ENCODE data around the gene EGLN2. TPM values are rescaled to one million over a fixed set of nuclear protein-coding genes. Genes with fewer than 3 reads are reported as not detected.
A peak's percentile ranks its signal among the peaks of the same experiment; 100 is the strongest.

Gene EGLN2
- total and polyA plus RNA-seq, 2 of the 4 experiments (the other 2 are of a cell fraction): 54.1 to 60.2 TPM

DNA sequence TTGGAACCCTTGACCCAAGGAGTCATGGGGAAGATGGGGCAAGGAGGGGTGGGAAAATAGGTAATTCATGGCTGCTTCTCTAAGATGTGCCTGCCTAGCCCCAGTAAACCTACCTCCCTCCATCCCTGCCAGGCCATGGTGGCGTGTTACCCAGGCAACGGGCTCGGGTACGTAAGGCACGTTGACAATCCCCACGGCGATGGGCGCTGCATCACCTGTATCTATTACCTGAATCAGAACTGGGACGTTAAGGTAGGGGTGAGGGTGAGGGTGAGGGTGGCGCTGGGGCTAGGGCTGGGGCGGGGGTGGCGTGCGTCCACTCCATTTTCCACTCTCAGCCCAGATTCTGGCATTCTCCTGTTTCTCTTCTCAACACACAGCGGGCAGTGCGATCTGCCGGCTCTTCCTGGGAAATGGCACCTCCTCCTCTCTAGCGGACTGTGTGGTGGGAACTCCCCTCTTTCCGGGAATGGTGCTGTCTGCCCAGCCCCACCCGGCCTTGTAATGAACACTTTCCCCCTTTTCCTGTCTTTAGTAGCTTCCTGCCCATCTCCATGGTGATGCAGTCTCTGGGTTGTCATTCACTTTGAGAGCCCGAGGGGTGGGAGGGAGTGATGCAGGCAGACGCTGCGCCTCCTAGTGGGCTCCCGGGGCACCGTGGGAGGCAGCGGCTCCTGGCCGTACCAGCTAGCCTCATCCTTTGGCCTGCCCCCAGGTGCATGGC is 7.6 kb downstream of the EGLN2 start:
- no TSS peak for BruUV-seq (replicated peaks)
- no peak overlapping the region for H3K4me3 ChIP-seq (ENCODE audit: insufficient read depth, low read depth, low read length)
- H3K4me1 ChIP-seq (ENCODE audit: control insufficient read depth, insufficient read depth, low read length): peaks cover 28% of the 10 kb centered on the region
- no peak overlapping the region for H2BK20ac ChIP-seq (ENCODE audit: low read depth, low read length)
- ChIA-PET CTCF (interaction anchor here (0.8 to 1.5 kb wide), 6 partner anchors 8 to 73 kb away, joined by 3 to 5 read pairs (median 3); partner anchors contain the start of gene EGLN2), POLR2A (ENCODE audit: unreplicated experiment) (interaction anchor here (0.6 kb wide), 1 partner anchor 52 kb away, joined by 4 read pairs; no protein-coding TSS in a partner anchor)
- in situ Hi-C loops (cut with MboI; ENCODE audit: low sequenced_read_pairs): loop anchor here (5.0 kb wide), 1 partner anchor 144 kb away; no protein-coding TSS in a partner anchor
- H4K8ac ChIP-seq (ENCODE audit: low read depth in 2 of 2, low read length in 2 of 2): peak overlapping the region in 1 of 2 experiments; percentile 1; a peak in 1 of 4 replicates
- H3K9me1 ChIP-seq (ENCODE audit: insufficient read depth, low read length): peaks cover 30% of the 10 kb centered on the region
- H2AFZ ChIP-seq (replicated peaks; ENCODE audit: low read length, poor library complexity): peak overlapping the region; percentile 16
- H3K79me1 ChIP-seq (ENCODE audit: low read depth in 1 of 2, low read length in 2 of 2): peaks cover 24 to 88% of the 10 kb centered on the region in 2 experiments
- H3K9me3 ChIP-seq (ENCODE audit: control insufficient read depth, insufficient read depth, low read length): no peaks in the 10 kb centered on the region
- no peak overlapping the region for H3K9ac ChIP-seq (ENCODE audit: low read depth, low read length)
- peaks cover 81% of the 10 kb centered on the region for H4K20me1 ChIP-seq (ENCODE audit: insufficient read depth, low read length)
- no peak overlapping the region for H2BK5ac ChIP-seq (ENCODE audit: low read depth, low read length, poor library complexity, severe bottlenecking)
- no peak overlapping the region for H3K56ac ChIP-seq (ENCODE audit: extremely low read depth, insufficient read depth, low read length)
- H4K5ac ChIP-seq (ENCODE audit: low read depth, low read length): no peak overlapping the region
- 0 out of 2 replicates have a peak overlapping the region, but pooled peaks have one; percentile 7 for H3K4ac ChIP-seq (ENCODE audit: low read depth, low read length)
- H3K27ac ChIP-seq (ENCODE audit: insufficient read depth, low read length): no peak overlapping the region
- DNase-seq (peak; percentile 95), ATAC-seq (ENCODE audit: low read depth) (peak; percentile 48)
- WGBS, 2 experiments (ENCODE audit: extremely low coverage in 2 of 2, insufficient read length in 1 of 2): 45% methylated on average over 9 of the region's 26 CpGs; no CpG with 5 or more reads in 1 of the 2 experiments
- peak overlapping the region; percentile 9; the same call in 1 of the 2 replicates for H3K4me2 ChIP-seq (ENCODE audit: low read depth, low read length)
- intact Hi-C loops (cut with micrococcal nuclease): loop anchor here (5.0 kb wide), 1 partner anchor 144 kb away; no protein-coding TSS in a partner anchor
- peak overlapping the region; percentile 18; the same call in 1 of the 2 replicates for H3K23ac ChIP-seq (ENCODE audit: low read depth, low read length)
- no peak overlapping the region for H3K18ac ChIP-seq (ENCODE audit: low read depth, low read length)
- dilution Hi-C loops (cut with HindIII; ENCODE audit: low sequenced_read_pairs, unreplicated experiment): no loop called here
- peaks cover 61% of the 10 kb centered on the region for H3K36me3 ChIP-seq (ENCODE audit: control insufficient read depth, insufficient read depth, low read length)
- H3K27me3 ChIP-seq (ENCODE audit: control insufficient read depth, insufficient read depth, low read length): no peaks in the 10 kb centered on the region
- H2AK5ac ChIP-seq (ENCODE audit: low read depth, low read length): peak overlapping the region; percentile 44; the same call in 1 of the 2 replicates
- H4K91ac ChIP-seq (ENCODE audit: insufficient read depth, low read depth, low read length): no peak overlapping the region
- no peak overlapping the region for H2BK120ac ChIP-seq (ENCODE audit: low read depth, low read length)
- no peak overlapping the region for H3K14ac ChIP-seq (replicated peaks; ENCODE audit: low read depth, low read length)
- peak overlapping the region; percentile 56 for H2AK9ac ChIP-seq (replicated peaks; ENCODE audit: low read depth, low read length, poor library complexity)
- no peak overlapping the region for H2BK15ac ChIP-seq (ENCODE audit: low read depth, low read length)
- TF ChIP-seq BHLHE40 (IDR thresholded peaks at IDR 0.05; ENCODE audit: low read depth, low read length) (peak; percentile 83), RAD21 (IDR thresholded peaks at IDR 0.05; ENCODE audit: low read length) (peak; percentile 61), SMC3 (IDR thresholded peaks at IDR 0.05; ENCODE audit: low read depth, low read length) (peak; percentile 74), MAFK (IDR thresholded peaks at IDR 0.05; ENCODE audit: low read depth, low read length) (no peak), NFE2L2 (IDR thresholded peaks at IDR 0.05; ENCODE audit: low read depth, low read length) (no peak), MXI1 (IDR thresholded peaks at IDR 0.05; ENCODE audit: borderline replicate concordance, low read depth, low read length) (peak; percentile 73; the same call in 1 of the 2 replicates), RCOR1 (IDR thresholded peaks at IDR 0.05; ENCODE audit: insufficient replicate concordance, low read length) (no peak), CEBPB (IDR thresholded peaks at IDR 0.05; ENCODE audit: low read depth, low read length) (no peak), CHD1 (IDR thresholded peaks at IDR 0.05; ENCODE audit: low read depth, low read length) (no peak), FOS (IDR thresholded peaks at IDR 0.05; ENCODE audit: low read depth, low read length) (no peak), POLR2A (IDR thresholded peaks at IDR 0.05; ENCODE audit: low read depth, low read length) (no peak)
- TF ChIP-seq, protein P1, sequence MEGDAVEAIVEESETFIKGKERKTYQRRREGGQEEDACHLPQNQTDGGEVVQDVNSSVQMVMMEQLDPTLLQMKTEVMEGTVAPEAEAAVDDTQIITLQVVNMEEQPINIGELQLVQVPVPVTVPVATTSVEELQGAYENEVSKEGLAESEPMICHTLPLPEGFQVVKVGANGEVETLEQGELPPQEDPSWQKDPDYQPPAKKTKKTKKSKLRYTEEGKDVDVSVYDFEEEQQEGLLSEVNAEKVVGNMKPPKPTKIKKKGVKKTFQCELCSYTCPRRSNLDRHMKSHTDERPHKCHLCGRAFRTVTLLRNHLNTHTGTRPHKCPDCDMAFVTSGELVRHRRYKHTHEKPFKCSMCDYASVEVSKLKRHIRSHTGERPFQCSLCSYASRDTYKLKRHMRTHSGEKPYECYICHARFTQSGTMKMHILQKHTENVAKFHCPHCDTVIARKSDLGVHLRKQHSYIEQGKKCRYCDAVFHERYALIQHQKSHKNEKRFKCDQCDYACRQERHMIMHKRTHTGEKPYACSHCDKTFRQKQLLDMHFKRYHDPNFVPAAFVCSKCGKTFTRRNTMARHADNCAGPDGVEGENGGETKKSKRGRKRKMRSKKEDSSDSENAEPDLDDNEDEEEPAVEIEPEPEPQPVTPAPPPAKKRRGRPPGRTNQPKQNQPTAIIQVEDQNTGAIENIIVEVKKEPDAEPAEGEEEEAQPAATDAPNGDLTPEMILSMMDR (conservative IDR thresholded peaks at IDR 0.05; ENCODE audit: low read depth, low read length): peak; percentile 92
- TF ChIP-seq, protein P2, sequence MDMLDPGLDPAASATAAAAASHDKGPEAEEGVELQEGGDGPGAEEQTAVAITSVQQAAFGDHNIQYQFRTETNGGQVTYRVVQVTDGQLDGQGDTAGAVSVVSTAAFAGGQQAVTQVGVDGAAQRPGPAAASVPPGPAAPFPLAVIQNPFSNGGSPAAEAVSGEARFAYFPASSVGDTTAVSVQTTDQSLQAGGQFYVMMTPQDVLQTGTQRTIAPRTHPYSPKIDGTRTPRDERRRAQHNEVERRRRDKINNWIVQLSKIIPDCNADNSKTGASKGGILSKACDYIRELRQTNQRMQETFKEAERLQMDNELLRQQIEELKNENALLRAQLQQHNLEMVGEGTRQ (IDR thresholded peaks at IDR 0.05; ENCODE audit: low read depth, low read length): no peak
- TF ChIP-seq, protein P3, sequence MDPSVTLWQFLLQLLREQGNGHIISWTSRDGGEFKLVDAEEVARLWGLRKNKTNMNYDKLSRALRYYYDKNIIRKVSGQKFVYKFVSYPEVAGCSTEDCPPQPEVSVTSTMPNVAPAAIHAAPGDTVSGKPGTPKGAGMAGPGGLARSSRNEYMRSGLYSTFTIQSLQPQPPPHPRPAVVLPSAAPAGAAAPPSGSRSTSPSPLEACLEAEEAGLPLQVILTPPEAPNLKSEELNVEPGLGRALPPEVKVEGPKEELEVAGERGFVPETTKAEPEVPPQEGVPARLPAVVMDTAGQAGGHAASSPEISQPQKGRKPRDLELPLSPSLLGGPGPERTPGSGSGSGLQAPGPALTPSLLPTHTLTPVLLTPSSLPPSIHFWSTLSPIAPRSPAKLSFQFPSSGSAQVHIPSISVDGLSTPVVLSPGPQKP (IDR thresholded peaks at IDR 0.05; ENCODE audit: borderline replicate concordance, low read depth, low read length): no peak
